Osteocyte (in vitro differentiated cells): ENCODE measurements around the gene GDPD3. TPM values are rescaled to one million over a fixed set of nuclear protein-coding genes. Genes with fewer than 3 reads are reported as not detected.

Experiments
- DNase-seq: peaks from one replicate; pipeline ENCODE4 v3.0.0; 2021; ENCODE audit warnings: mixed read lengths; ENCODE audit not compliant: unreplicated experiment; ENCODE audit errors: extremely low spot score
- H3K27ac Mint-ChIP-seq: one replicate; pipeline ENCODE4 v1.8.0; 2021; ENCODE audit warnings: mild to moderate bottlenecking, mixed read lengths; ENCODE audit not compliant: unreplicated experiment
- H3K27me3 Mint-ChIP-seq: one replicate; pipeline ENCODE4 v1.8.0; 2021; ENCODE audit warnings: mixed read lengths; ENCODE audit not compliant: unreplicated experiment
- H3K36me3 Mint-ChIP-seq: one replicate; pipeline ENCODE4 v1.8.0; 2021; ENCODE audit warnings: mixed read lengths; ENCODE audit not compliant: unreplicated experiment
- H3K4me1 Mint-ChIP-seq: one replicate; pipeline ENCODE4 v1.8.0; 2021; ENCODE audit warnings: mixed read lengths; ENCODE audit not compliant: unreplicated experiment
- H3K4me3 Mint-ChIP-seq: one replicate; pipeline ENCODE4 v1.8.0; 2021; ENCODE audit warnings: mild to moderate bottlenecking, moderate library complexity, mixed read lengths; ENCODE audit not compliant: unreplicated experiment
- H3K9me3 Mint-ChIP-seq: one replicate; pipeline ENCODE4 v1.8.0; 2021; ENCODE audit warnings: mixed read lengths; ENCODE audit not compliant: unreplicated experiment
- total RNA-seq: library from RNA; stranded (reverse); gene quantifications from 2 replicates; pipeline ENCODE4 v1.2.1, GENCODE V29; 2021
- TF ChIP-seq, protein P1 (sequence below): fragments of 200-600 bp; sonication (generic); IDR thresholded peaks from 2 replicates; pipeline ENCODE4 v1.5.0; 2021; ENCODE audit warnings: antibody characterized with exemption, mild to moderate bottlenecking, moderate library complexity

Gene GDPD3
- total RNA-seq, 1 donor from 2014 or later: 3.6 TPM

DNA sequence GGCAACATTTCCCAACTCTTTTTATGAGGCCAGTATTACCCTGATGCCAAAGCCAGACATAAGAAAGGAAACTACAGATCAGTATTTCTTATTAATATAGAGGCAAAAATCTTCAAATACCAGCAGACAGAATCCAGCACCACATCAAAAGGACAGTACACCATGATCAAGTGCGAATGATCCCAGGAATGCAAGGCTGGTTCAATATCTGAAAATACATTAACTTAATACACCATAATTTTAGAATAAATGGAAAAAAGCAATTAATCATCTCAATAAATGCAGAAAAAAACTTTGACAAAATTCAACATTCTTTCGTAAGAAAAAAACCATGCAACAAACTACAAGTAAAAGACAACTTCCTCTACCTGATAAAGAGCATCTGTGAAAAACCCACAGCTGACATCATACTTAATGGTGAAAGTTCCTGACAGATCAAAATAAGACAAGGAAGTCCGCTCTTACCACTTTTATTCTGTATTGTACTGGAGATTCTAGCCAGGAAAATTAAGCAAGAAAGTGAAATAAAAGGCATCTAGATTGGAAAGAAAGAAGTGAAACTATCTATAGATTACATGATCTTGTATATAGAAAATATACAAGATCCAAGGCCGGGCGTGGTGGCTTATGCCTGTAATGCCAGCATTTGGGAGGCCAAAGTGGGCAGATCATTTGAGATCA is 36.1 kb upstream of the GDPD3 start:
- H3K27ac Mint-ChIP-seq: no peak overlapping the region

DNA sequence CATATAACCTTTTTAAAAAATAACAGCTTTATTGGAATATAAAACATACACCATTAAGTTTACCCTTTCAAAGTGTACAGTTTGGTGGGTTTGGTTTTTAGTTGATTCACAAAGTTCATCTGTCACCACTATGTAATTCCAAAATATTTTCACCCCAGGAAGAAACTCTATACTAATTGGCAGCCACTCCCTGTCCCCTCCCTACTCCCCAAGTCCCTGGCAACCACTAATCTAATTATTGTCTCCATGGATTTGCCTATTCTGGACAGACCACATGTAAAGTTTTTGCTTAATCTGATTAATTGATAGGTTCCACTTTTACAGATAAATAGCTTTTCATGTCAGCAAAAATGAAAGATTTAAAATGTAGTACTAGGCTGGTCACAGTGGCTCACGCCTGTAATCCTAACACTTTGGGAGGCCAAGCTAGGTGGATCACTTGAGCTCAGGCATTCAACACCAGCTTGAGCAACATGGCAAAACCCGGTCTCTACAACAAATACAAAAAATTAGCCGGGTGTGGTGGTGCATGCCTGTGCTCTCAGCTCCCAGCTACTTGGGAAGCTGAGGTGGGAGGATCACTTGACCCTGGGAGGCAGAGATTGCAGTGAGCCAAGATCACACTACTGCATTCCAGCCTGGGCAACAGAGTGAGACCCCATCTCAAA is 34.6 kb upstream of the GDPD3 start:
- no peak for DNase-seq
- Mint-ChIP-seq H3K4me3 (no peak overlapping the region), H3K4me1 (no peaks in the 10 kb centered on the region), H3K27me3 (peaks cover 4% of the 10 kb centered on the region), H3K27ac (no peak overlapping the region), H3K36me3 (peaks cover 3% of the 10 kb centered on the region), H3K9me3 (peaks cover 9% of the 10 kb centered on the region)
- TF ChIP-seq, protein P1, sequence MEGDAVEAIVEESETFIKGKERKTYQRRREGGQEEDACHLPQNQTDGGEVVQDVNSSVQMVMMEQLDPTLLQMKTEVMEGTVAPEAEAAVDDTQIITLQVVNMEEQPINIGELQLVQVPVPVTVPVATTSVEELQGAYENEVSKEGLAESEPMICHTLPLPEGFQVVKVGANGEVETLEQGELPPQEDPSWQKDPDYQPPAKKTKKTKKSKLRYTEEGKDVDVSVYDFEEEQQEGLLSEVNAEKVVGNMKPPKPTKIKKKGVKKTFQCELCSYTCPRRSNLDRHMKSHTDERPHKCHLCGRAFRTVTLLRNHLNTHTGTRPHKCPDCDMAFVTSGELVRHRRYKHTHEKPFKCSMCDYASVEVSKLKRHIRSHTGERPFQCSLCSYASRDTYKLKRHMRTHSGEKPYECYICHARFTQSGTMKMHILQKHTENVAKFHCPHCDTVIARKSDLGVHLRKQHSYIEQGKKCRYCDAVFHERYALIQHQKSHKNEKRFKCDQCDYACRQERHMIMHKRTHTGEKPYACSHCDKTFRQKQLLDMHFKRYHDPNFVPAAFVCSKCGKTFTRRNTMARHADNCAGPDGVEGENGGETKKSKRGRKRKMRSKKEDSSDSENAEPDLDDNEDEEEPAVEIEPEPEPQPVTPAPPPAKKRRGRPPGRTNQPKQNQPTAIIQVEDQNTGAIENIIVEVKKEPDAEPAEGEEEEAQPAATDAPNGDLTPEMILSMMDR: no peak

More for the DNA sequence above, 36.1 kb upstream of the GDPD3 start:
- Mint-ChIP-seq H3K9me3 (peaks cover 9% of the 10 kb centered on the region), H3K4me1 (no peaks in the 10 kb centered on the region), H3K4me3 (no peak overlapping the region), H3K36me3 (peaks cover 3% of the 10 kb centered on the region), H3K27me3 (no peaks in the 10 kb centered on the region)
- DNase-seq: no peak
- TF ChIP-seq, protein P1: no peak

DNA sequence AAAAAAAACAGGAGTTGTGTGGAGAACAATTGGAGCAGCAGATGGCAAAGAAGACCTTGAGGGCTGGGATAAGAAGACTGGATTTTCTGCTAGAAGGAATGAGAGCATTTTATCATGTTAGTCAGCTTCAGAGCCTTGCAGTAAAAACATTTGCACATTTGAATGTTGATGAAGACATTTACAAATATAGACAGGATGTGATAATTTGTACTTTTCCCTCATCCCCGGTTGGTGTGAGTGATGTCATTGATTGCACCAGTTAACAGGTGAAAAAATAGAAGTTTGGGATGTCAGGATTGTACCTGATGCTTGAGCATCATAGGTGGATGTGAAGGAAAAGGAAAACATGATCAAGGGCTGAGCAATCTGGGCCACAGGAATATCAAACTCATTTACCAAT is 32.3 kb upstream of the GDPD3 start:
- Mint-ChIP-seq H3K4me1 (no peaks in the 10 kb centered on the region), H3K36me3 (peaks cover 3% of the 10 kb centered on the region), H3K9me3 (peaks cover 9% of the 10 kb centered on the region), H3K27me3 (peaks cover 4% of the 10 kb centered on the region), H3K27ac (no peak overlapping the region), H3K4me3 (no peak overlapping the region)
- DNase-seq: no peak
- TF ChIP-seq, protein P1: no peak

DNA sequence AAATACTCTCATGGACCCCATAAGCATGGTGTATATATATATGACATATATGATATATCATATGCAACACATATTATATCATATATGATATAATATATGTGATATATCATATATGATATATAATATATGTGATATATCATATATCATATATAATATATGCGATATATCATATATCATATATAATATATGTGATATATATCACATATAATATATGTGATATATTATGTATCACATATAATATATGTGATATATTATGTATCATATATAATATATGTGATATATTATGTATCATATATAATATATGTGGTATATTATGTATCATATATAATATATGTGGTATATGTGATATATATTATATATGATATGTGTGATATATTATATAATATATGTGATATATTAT is 31.6 kb upstream of the GDPD3 start:
- peaks cover 8% of the 10 kb centered on the region for H3K9me3 Mint-ChIP-seq

DNA sequence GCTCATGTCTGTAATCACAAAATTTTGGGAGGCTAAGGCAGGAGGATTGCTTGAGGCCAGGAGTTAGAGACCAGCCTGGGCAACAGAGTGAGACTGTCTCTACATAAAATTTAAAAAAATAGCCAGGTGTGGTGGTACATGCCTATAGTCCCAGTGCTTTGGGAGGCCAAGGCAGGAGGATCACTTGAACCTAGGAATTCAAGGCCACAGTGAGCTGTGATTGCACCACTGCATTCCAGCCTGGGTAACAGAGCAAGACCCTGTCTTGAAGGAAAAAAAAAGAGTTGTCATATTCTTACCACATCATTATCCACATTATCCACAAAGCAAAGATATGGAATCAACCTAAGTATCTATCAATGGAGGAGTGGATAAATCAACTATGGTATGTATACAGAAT is 30.7 kb upstream of the GDPD3 start:
- peaks cover 4% of the 10 kb centered on the region for H3K27me3 Mint-ChIP-seq
- TF ChIP-seq, protein P1: no peak
- DNase-seq: no peak

More for the DNA sequence above, 31.6 kb upstream of the GDPD3 start:
- H3K4me3 Mint-ChIP-seq: no peak overlapping the region
- peaks cover 4% of the 10 kb centered on the region for H3K27me3 Mint-ChIP-seq
- TF ChIP-seq, protein P1: no peak
- H3K27ac Mint-ChIP-seq: no peak overlapping the region
- H3K36me3 Mint-ChIP-seq: peaks cover 3% of the 10 kb centered on the region
- DNase-seq: no peak
- H3K4me1 Mint-ChIP-seq: no peaks in the 10 kb centered on the region

More for the DNA sequence above, 30.7 kb upstream of the GDPD3 start:
- Mint-ChIP-seq H3K9me3 (no peaks in the 10 kb centered on the region), H3K27ac (no peak overlapping the region), H3K4me1 (no peaks in the 10 kb centered on the region), H3K4me3 (no peak overlapping the region), H3K36me3 (no peaks in the 10 kb centered on the region)
